ENCODE results near the gene KRTAP10-7. TPM values are rescaled to one million over a fixed set of nuclear protein-coding genes. Genes with fewer than 3 reads are reported as not detected.

KRTAP10-7 gene
- total and polyA plus RNA-seq, 2 of the 13 experiments (the other 11 are each of a cell fraction or from before 2014, with no cell fraction given), result not detected

DNA sequence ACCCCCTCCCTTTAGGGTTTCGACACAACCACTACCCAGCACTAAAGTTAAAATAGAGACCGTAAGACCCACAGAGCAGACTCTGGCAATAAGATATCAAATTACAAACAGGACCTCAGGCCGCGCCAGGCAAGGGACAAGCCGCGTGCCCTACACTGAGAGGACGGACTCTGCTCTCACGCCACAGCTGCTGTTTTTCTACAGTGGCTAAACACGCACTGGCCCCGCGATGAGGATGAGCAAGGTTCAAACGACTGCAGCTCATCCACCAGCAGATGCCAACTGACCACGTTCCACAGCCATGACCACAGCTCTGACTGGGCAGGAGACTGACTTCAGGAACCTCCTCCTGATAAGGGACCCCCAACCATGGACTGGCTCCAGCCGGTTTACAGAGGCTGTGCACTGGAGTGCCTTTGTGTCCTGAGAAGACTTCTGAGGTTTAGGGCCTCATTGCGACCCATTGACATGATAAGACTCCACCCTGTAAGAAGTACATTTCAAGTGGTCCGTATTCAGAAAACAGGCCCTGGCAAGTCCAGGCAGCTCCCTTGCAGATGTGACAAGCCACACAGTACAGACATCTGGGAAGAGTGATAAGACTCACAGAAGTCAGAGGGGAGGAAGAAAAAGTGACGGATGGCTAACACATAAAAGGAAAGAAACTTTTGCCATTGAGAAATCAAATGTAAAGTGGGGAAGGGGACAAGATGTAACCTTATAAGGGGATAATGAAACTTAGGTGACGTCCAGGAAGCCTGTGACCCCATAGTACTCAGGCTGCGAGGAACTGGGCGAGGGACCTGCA, 6.6 kb upstream of the KRTAP10-7 start (continued):
- TF ChIP-seq PRDM15 (CRISPR knock-in tag; IDR thresholded peaks at IDR 0.05), result 0 out of 2 replicates have a peak, but pooled peaks have one; percentile 40
- TF ChIP-seq, protein P1, sequence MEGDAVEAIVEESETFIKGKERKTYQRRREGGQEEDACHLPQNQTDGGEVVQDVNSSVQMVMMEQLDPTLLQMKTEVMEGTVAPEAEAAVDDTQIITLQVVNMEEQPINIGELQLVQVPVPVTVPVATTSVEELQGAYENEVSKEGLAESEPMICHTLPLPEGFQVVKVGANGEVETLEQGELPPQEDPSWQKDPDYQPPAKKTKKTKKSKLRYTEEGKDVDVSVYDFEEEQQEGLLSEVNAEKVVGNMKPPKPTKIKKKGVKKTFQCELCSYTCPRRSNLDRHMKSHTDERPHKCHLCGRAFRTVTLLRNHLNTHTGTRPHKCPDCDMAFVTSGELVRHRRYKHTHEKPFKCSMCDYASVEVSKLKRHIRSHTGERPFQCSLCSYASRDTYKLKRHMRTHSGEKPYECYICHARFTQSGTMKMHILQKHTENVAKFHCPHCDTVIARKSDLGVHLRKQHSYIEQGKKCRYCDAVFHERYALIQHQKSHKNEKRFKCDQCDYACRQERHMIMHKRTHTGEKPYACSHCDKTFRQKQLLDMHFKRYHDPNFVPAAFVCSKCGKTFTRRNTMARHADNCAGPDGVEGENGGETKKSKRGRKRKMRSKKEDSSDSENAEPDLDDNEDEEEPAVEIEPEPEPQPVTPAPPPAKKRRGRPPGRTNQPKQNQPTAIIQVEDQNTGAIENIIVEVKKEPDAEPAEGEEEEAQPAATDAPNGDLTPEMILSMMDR (CRISPR knock-in tag; IDR thresholded peaks at IDR 0.05), result peak; percentile 14
- no peak for TF ChIP-seq TERF1 (CRISPR knock-in tag; IDR thresholded peaks at IDR 0.05)
- TF ChIP-seq ZNF296 (CRISPR knock-in tag; conservative IDR thresholded peaks at IDR 0.05), result peak; percentile 70; the same call in 1 of the 2 replicates
- TF ChIP-seq, protein P2, sequence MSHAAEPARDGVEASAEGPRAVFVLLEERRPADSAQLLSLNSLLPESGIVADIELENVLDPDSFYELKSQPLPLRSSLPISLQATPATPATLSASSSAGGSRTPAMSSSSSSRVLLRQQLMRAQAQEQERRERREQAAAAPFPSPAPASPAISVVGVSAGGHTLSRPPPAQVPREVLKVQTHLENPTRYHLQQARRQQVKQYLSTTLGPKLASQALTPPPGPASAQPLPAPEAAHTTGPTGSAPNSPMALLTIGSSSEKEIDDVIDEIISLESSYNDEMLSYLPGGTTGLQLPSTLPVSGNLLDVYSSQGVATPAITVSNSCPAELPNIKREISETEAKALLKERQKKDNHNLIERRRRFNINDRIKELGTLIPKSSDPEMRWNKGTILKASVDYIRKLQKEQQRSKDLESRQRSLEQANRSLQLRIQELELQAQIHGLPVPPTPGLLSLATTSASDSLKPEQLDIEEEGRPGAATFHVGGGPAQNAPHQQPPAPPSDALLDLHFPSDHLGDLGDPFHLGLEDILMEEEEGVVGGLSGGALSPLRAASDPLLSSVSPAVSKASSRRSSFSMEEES (CRISPR knock-in tag; IDR thresholded peaks at IDR 0.05), result peak; percentile 79; the same call in 1 of the 2 replicates
- no peak for TF ChIP-seq ZNF354B (CRISPR knock-in tag; IDR thresholded peaks at IDR 0.05)
- TF ChIP-seq MIER2 (CRISPR knock-in tag; IDR thresholded peaks at IDR 0.05), result peak; percentile 61
- TF ChIP-seq DPF2 (CRISPR knock-in tag; IDR thresholded peaks at IDR 0.05; ENCODE audit: borderline replicate concordance, low read depth), result peak; percentile 40; the same call in 1 of the 2 replicates
- TF ChIP-seq ZNF407 (CRISPR knock-in tag; IDR thresholded peaks at IDR 0.05; ENCODE audit: not compliant biosample characterization), result peak; percentile 64
- no peak for TF ChIP-seq ZNF180 (CRISPR knock-in tag; IDR thresholded peaks at IDR 0.05; ENCODE audit: borderline replicate concordance, low read depth)

All from HepG2 (cell line).